ENCODE results near the gene KIF5B. TPM values are rescaled to one million over a fixed set of nuclear protein-coding genes. Genes with fewer than 3 reads are reported as not detected.

The KIF5B gene
- total RNA-seq, 1 experiment from 2014 or later = 70.5 TPM

DNA sequence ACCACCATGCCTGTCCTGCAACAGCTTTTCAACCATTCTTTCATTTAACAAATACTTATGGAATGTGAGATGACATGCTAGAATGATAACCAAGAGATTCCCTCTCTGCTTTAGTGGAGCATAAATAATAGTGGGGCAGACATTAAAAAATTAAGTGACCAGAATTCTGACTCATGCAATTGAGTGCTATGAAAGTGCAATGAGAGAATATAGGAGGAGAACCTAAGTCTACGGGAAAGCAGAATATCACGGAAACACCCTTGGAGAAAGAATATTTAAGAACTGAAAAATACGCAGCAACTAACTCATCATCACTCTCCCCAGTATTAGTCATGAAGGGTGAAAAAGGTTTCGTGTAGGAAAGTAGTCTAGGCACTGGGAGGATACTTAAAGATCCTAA, 7.1 kb downstream of the KIF5B start:
- no peak overlapping the region for H2AK5ac ChIP-seq (ENCODE audit: insufficient read length, low read length)
- H3K18ac ChIP-seq (ENCODE audit: insufficient read length, low read depth, low read length) = no peak overlapping the region
- H3K56ac ChIP-seq (ENCODE audit: insufficient read length, low read depth, low read length) = no peak overlapping the region
- H3K4me1 ChIP-seq (ENCODE audit: insufficient read depth, low read length) = peaks cover 4% of the 10 kb centered on the region; the same call in 1 of the 2 replicates
- H4K5ac ChIP-seq (ENCODE audit: insufficient read length, low read depth, low read length) = no peak overlapping the region
- no peak for TF ChIP-seq CTCF (conservative IDR thresholded peaks at IDR 0.05)
- H3K79me1 ChIP-seq (ENCODE audit: insufficient read depth, low read depth, low read length, poor library complexity, severe bottlenecking) = peaks cover 8% of the 10 kb centered on the region
- peaks cover 1% of the 10 kb centered on the region for H3K23me2 ChIP-seq (ENCODE audit: insufficient read length, low read depth, low read length, poor library complexity, severe bottlenecking)
- no peak for DNase-seq
- H3K23ac ChIP-seq (ENCODE audit: insufficient read length, low read depth, low read length) = no peak overlapping the region
- no peak overlapping the region for H3K14ac ChIP-seq (ENCODE audit: insufficient read depth, low read length)
- no peak overlapping the region for H2BK120ac ChIP-seq (ENCODE audit: low read depth, low read length, poor library complexity, severe bottlenecking)
- no peaks in the 10 kb centered on the region for H3K27me3 ChIP-seq (ENCODE audit: insufficient read depth, low read length)
- no peak overlapping the region for H3T11ph ChIP-seq (ENCODE audit: low read length)
- H2AFZ ChIP-seq (ENCODE audit: low read length) = no peak overlapping the region
- no peaks in the 10 kb centered on the region for H3K9me3 ChIP-seq (ENCODE audit: control insufficient read depth, low read depth, low read length)
- H3K4ac ChIP-seq (ENCODE audit: low read depth, low read length) = no peak overlapping the region
- no peak overlapping the region for H2BK20ac ChIP-seq (ENCODE audit: low read depth, low read length, poor library complexity, severe bottlenecking)
- Mint-ChIP-seq H3K9me3 (no peaks in the 10 kb centered on the region), H3K27me3 (ENCODE audit: low read depth) (no peaks in the 10 kb centered on the region), H3K4me3 (no peak overlapping the region), H3K36me3 (ENCODE audit: insufficient read depth in 1 of 3, low read depth in 3 of 3) (peaks cover 31 to 54% (median 36%) of the 10 kb centered on the region in 3 experiments), H3K4me1 (peaks cover 47% of the 10 kb centered on the region in 2 experiments), H3K27ac (peak overlapping the region in 1 of 3 experiments; percentile 56; a peak in 3 of 7 replicates)
- H2BK15ac ChIP-seq (ENCODE audit: low read depth, low read length) = no peak overlapping the region
- H3K9ac ChIP-seq (ENCODE audit: extremely low read depth, insufficient read length, low read length) = no peak overlapping the region
- H2BK5ac ChIP-seq (ENCODE audit: insufficient read length, low read length) = no peak overlapping the region
- H3K79me2 ChIP-seq (ENCODE audit: insufficient read depth, low read length) = peaks cover 60% of the 10 kb centered on the region
- no peak overlapping the region for H3K4me2 ChIP-seq (ENCODE audit: insufficient read depth, insufficient read length, low read length)
- no peak overlapping the region for H4K91ac ChIP-seq (ENCODE audit: insufficient read length, low read depth, low read length)
- no peak overlapping the region for H2BK12ac ChIP-seq (ENCODE audit: insufficient read length, low read depth, low read length)
- H4K20me1 ChIP-seq (ENCODE audit: control insufficient read depth, insufficient read depth, insufficient read length) = no peaks in the 10 kb centered on the region
- H4K8ac ChIP-seq (replicated peaks; ENCODE audit: insufficient read length, low read depth, low read length) = no peak overlapping the region
- no CpG with 5 or more reads among the region's 4 CpGs for WGBS (ENCODE audit: extremely low coverage, insufficient read length, low lambda C conversion rate)
- no peak overlapping the region for H3K27ac ChIP-seq (ENCODE audit: insufficient read length, low read depth, low read length)

All from H9 (cell line).